ENCODE results near the gene XIRP2.

XIRP2 gene

GRCh38 chr2:166888180-166888579 is at the start of gene XIRP2:
Gene XIRP2 (plus strand): TSS chr2:166888480. CDS start chr2:166903483, 15,003 bp downstream.
- Mint-ChIP-seq H3K27ac (no peak within 1 kb of the TSS), H3K4me1 (ENCODE audit: low read depth) (no peaks in the 10 kb centered on the region), H3K36me3 (ENCODE audit: low read depth) (no peaks in the 10 kb centered on the region), H3K9me3 (no peaks in the 10 kb centered on the region), H3K27me3 (ENCODE audit: low read depth) (no peaks in the 10 kb centered on the region), H3K4me3 (no peak within 1 kb of the TSS)
- no peak for DNase-seq (ENCODE audit: low spot score)

DNA sequence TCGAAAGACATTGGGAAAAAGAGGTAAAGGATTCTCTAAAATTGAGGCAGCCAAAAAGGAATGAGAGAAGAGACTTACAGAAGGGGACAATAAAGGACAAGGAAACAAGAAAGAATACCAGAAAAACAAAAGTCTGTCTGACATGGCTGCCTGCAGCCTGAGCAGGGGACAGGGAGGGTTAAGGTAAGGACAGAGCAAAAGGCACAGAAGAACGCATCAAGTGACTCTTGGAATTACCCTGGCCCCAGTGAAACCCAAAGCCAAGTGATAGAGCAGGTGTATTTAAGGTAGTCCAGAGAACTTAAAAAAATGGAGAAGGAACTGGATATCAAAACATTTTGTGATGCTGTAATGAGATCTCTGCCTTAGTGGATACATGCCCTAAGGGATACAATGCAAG is 47.1 kb upstream of the XIRP2 start:
- Mint-ChIP-seq H3K36me3 (ENCODE audit: low read depth) (no peaks in the 10 kb centered on the region), H3K9me3 (no peaks in the 10 kb centered on the region), H3K4me1 (ENCODE audit: low read depth) (no peaks in the 10 kb centered on the region), H3K4me3 (no peak overlapping the region), H3K27me3 (ENCODE audit: low read depth) (no peaks in the 10 kb centered on the region), H3K27ac (no peak overlapping the region)
- DNase-seq (ENCODE audit: low spot score) = no peak

DNA sequence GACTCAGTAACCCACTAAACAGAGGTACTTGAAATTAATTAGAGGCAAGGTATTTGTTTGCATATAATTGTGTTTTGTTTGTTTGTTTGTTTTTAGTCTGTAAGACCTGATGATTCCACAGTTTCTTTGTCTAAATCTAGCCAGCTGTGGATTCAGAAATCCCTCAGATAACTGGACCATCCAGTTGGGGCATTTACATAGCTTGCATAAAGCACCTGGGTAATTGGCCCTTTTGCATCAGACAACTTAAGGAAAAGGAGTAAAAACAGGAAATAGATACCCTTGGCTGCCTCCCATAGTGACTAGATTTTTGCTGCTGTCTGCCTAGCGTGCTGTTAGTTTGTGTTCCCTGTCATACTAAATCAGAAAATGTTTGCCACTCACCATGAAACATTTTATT is 46.6 kb upstream of the XIRP2 start:
- Mint-ChIP-seq H3K9me3 (no peaks in the 10 kb centered on the region), H3K4me1 (ENCODE audit: low read depth) (no peaks in the 10 kb centered on the region), H3K36me3 (ENCODE audit: low read depth) (no peaks in the 10 kb centered on the region), H3K27me3 (ENCODE audit: low read depth) (no peaks in the 10 kb centered on the region), H3K27ac (no peak overlapping the region), H3K4me3 (no peak overlapping the region)
- no peak for DNase-seq (ENCODE audit: low spot score)

DNA sequence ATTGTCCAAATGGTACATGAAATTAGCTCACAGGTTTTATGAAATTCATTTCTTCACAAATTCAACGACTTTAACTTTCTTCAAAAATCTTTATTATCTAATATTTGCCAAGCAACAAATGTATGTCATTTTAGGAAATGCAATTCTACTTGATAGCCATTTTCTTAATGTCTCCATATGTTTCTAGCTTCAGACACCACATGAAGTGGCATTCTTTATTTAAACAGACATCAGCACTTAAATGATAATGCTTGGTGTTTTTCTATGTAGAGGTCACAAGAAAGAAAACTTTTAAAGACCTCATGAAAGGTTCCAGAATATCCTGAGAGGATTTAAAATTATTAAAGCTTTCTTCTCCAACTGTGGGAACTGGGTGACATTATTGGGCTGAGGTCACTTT is 44.2 kb upstream of the XIRP2 start:
- Mint-ChIP-seq H3K27me3 (ENCODE audit: low read depth) (no peaks in the 10 kb centered on the region), H3K27ac (no peak overlapping the region), H3K4me1 (ENCODE audit: low read depth) (no peaks in the 10 kb centered on the region), H3K9me3 (peaks cover 10% of the 10 kb centered on the region), H3K36me3 (ENCODE audit: low read depth) (no peaks in the 10 kb centered on the region), H3K4me3 (no peak overlapping the region)
- DNase-seq (ENCODE audit: low spot score) = no peak

DNA sequence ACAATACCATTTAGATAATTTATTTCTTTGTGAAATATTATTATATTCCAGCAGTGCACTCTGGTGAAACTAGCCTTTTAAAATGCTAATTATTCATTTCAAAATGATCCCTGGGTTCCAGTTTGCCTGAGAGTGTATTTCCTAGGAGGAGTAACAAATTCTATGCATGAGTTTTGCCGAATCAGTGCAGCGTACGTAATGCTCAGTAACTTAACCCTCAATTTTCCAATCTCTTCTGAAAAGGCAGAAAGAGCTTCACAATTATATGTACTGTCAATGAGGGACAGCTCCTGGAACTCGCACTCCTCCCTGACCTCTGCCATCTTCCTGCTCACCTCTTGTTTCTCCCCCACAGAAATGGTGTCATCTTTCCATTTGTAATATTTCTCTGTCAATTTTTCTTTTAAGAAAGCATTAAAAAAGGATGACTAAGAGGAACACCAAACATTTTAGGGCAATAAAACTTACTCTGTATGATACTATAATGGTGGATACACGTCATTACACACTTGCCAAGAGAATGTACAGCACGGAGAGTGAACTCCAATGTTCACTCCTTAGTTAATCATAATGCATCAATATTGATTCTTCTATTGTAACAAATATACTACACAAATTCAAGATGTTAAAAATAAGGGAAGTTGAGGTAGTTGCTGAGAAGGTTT is 25.7 kb upstream of the XIRP2 start:
- H3K27me3 Mint-ChIP-seq (ENCODE audit: low read depth) = no peaks in the 10 kb centered on the region
- no peaks in the 10 kb centered on the region for H3K36me3 Mint-ChIP-seq (ENCODE audit: low read depth)
- H3K27ac Mint-ChIP-seq = no peak overlapping the region
- H3K9me3 Mint-ChIP-seq = no peaks in the 10 kb centered on the region
- no peak overlapping the region for H3K4me3 Mint-ChIP-seq
- H3K4me1 Mint-ChIP-seq (ENCODE audit: low read depth) = no peaks in the 10 kb centered on the region
- no peak for DNase-seq (ENCODE audit: low spot score)

DNA sequence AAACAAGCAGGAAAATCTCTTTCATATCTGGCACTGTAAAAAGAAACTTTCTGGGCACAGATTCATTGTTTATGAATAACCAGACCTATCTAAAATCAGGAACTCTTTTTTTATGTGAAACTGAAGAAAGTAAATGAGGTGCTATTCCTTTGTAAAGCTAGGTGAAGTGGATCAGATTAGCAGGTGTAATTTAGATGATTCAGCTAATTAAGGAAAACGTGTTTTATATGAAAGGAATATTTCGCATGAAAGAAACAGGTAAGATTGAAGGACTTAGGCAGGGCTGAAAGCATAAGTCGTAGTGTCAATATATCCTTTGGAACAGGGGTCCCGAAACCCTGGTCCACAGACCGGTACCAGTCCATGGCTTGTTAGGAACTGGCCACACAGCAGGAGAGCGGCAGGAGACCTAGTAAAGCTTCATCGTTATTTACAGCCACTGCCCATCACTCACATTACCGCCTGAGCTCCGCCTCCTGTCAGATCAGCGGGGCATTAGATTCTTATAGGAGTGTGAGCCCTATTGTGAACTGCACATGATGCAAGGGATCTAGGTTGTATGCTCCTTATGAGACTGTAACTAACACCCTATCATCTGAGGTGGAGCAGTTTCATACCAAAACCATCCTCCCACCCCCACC is 20.3 kb upstream of the XIRP2 start:
- no peaks in the 10 kb centered on the region for H3K36me3 Mint-ChIP-seq (ENCODE audit: low read depth)
- H3K27me3 Mint-ChIP-seq (ENCODE audit: low read depth) = no peaks in the 10 kb centered on the region
- no peak overlapping the region for H3K27ac Mint-ChIP-seq
- H3K4me3 Mint-ChIP-seq = no peak overlapping the region
- DNase-seq (ENCODE audit: low spot score) = no peak
- H3K9me3 Mint-ChIP-seq = no peaks in the 10 kb centered on the region
- no peaks in the 10 kb centered on the region for H3K4me1 Mint-ChIP-seq (ENCODE audit: low read depth)

GRCh38 chr2:166870346-166870745 is 17.9 kb upstream of the XIRP2 start:
- Mint-ChIP-seq H3K36me3 (ENCODE audit: low read depth) (no peaks in the 10 kb centered on the region), H3K27ac (no peak overlapping the region), H3K27me3 (ENCODE audit: low read depth) (no peaks in the 10 kb centered on the region), H3K4me1 (ENCODE audit: low read depth) (no peaks in the 10 kb centered on the region), H3K9me3 (no peaks in the 10 kb centered on the region), H3K4me3 (no peak overlapping the region)
- DNase-seq (ENCODE audit: low spot score) = no peak

DNA sequence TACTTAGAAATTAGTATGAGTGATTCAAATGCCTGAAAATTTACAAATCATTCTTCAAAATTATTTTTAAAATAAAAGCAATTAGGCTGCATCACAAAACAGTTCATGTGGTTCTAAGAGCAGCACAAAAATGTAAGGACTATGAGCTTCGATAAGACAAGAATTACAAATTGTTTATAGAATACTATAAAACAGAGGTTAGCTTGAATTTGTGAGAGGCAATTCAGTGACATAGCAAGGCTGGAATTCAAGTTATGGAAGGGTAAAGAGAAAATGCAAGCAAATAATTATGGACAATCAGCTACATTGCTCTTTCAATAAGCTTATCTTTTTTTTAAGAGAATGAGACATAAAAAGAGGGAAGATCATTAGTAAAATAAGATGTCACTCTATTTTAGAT is 7.1 kb upstream of the XIRP2 start:
- no peak for DNase-seq (ENCODE audit: low spot score)
- H3K4me3 Mint-ChIP-seq = no peak overlapping the region
- no peaks in the 10 kb centered on the region for H3K27me3 Mint-ChIP-seq (ENCODE audit: low read depth)
- no peak overlapping the region for H3K27ac Mint-ChIP-seq
- no peaks in the 10 kb centered on the region for H3K4me1 Mint-ChIP-seq (ENCODE audit: low read depth)
- H3K36me3 Mint-ChIP-seq (ENCODE audit: low read depth) = no peaks in the 10 kb centered on the region
- no peaks in the 10 kb centered on the region for H3K9me3 Mint-ChIP-seq

- Mint-ChIP-seq H3K9me3 (no peaks in the 10 kb centered on the region), H3K36me3 (ENCODE audit: low read depth) (no peaks in the 10 kb centered on the region), H3K4me1 (ENCODE audit: low read depth) (no peaks in the 10 kb centered on the region), H3K4me3 (no peak overlapping the region), H3K27me3 (ENCODE audit: low read depth) (no peaks in the 10 kb centered on the region), H3K27ac (no peak overlapping the region)
- no peak for DNase-seq (ENCODE audit: low spot score)
These were observed 5.4 kb upstream of the XIRP2 start for GRCh38 chr2:166882851-166883250.

GRCh38 chr2:166891727-166892126 is 3.4 kb downstream of the XIRP2 start:
- no peaks in the 10 kb centered on the region for H3K4me1 Mint-ChIP-seq (ENCODE audit: low read depth)
- H3K4me3 Mint-ChIP-seq = no peak overlapping the region
- H3K27me3 Mint-ChIP-seq (ENCODE audit: low read depth) = no peaks in the 10 kb centered on the region
- no peaks in the 10 kb centered on the region for H3K9me3 Mint-ChIP-seq
- no peak for DNase-seq (ENCODE audit: low spot score)
- H3K36me3 Mint-ChIP-seq (ENCODE audit: low read depth) = no peaks in the 10 kb centered on the region
- H3K27ac Mint-ChIP-seq = no peak overlapping the region

DNA sequence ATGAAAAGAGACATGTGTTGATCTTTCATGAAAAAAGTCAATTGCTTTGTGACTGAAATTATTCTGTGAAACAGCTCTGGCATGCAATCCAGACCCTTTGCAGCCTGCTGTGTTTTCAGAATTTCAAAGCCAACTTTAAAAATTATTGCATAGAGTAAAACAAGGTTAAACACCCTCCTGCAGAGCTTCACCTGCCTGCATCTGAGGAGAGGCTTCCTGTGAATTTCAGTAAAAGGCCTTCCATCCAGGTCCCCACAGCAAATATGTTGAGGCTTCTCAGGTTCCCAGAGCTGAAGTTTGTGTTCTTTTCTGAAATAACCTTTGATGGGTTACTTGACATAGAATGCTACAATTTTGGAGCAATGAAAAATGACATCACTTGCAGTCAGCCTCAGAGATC is 4.1 kb downstream of the XIRP2 start:
- Mint-ChIP-seq H3K9me3 (no peaks in the 10 kb centered on the region), H3K27ac (no peak overlapping the region), H3K4me1 (ENCODE audit: low read depth) (no peaks in the 10 kb centered on the region), H3K36me3 (ENCODE audit: low read depth) (no peaks in the 10 kb centered on the region), H3K4me3 (no peak overlapping the region), H3K27me3 (ENCODE audit: low read depth) (no peaks in the 10 kb centered on the region)
- DNase-seq (ENCODE audit: low spot score) = no peak

- Mint-ChIP-seq H3K4me1 (ENCODE audit: low read depth) (no peaks in the 10 kb centered on the region), H3K27ac (no peak overlapping the region), H3K27me3 (ENCODE audit: low read depth) (no peaks in the 10 kb centered on the region), H3K9me3 (no peaks in the 10 kb centered on the region), H3K36me3 (ENCODE audit: low read depth) (no peaks in the 10 kb centered on the region), H3K4me3 (no peak overlapping the region)
- no peak for DNase-seq (ENCODE audit: low spot score)
These were observed 7.0 kb downstream of the XIRP2 start for GRCh38 chr2:166895243-166895642.

DNA sequence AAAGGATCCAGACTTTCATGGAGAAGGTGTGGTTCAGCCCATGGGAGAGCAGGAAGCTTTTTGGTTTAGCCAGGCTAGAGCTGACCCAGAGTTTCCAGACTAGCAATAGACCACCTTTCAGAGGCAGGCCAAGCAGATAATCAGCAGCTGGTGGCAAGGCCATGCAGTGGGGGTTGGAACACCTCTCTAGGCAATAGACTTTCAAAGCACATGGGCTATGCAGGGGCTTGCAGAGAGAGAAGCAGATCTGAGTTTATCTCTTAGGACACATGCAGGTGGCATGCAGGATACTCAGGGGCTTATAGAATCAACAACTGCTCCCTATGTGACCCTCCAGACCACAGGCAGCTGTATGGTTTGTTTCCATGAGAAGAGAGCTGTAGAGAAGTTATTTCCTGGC is 9.4 kb downstream of the XIRP2 start:
- no peaks in the 10 kb centered on the region for H3K4me1 Mint-ChIP-seq (ENCODE audit: low read depth)
- no peaks in the 10 kb centered on the region for H3K9me3 Mint-ChIP-seq

GRCh38 chr2:166899676-166900075 is 11.4 kb downstream of the XIRP2 start:
- no peaks in the 10 kb centered on the region for H3K36me3 Mint-ChIP-seq (ENCODE audit: low read depth)
- no peak overlapping the region for H3K4me3 Mint-ChIP-seq

More for the DNA sequence above, 9.4 kb downstream of the XIRP2 start:
- no peaks in the 10 kb centered on the region for H3K36me3 Mint-ChIP-seq (ENCODE audit: low read depth)
- H3K27ac Mint-ChIP-seq = no peak overlapping the region
- H3K4me3 Mint-ChIP-seq = no peak overlapping the region
- no peaks in the 10 kb centered on the region for H3K27me3 Mint-ChIP-seq (ENCODE audit: low read depth)
- no peak for DNase-seq (ENCODE audit: low spot score)

DNA sequence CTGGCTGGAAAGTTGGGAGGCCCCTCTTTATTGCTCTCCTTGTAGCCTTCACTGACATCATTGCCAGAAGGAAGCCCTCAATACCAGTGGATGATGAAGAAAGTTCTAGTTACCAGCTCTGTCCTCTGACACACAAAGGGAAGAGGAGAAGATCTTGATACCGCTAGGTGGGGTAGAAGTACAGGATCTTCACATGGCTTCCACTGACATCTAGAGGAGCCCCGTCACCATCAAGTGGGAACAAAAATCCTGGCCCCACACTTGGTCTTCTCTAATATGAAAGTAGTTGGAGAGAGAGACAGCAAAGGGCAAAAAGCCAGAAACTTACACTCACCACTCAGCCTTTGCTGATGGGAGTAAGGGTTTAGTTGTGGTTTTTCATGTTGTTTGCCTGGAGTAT is 12.4 kb downstream of the XIRP2 start:
- DNase-seq (ENCODE audit: low spot score) = no peak
- no peaks in the 10 kb centered on the region for H3K36me3 Mint-ChIP-seq (ENCODE audit: low read depth)
- no peak overlapping the region for H3K27ac Mint-ChIP-seq
- no peak overlapping the region for H3K4me3 Mint-ChIP-seq
- H3K9me3 Mint-ChIP-seq = no peaks in the 10 kb centered on the region
- H3K4me1 Mint-ChIP-seq (ENCODE audit: low read depth) = no peaks in the 10 kb centered on the region
- no peaks in the 10 kb centered on the region for H3K27me3 Mint-ChIP-seq (ENCODE audit: low read depth)

More at GRCh38 chr2:166899676-166900075, 11.4 kb downstream of the XIRP2 start:
- Mint-ChIP-seq H3K27ac (no peak overlapping the region), H3K4me1 (ENCODE audit: low read depth) (no peaks in the 10 kb centered on the region), H3K9me3 (no peaks in the 10 kb centered on the region), H3K27me3 (ENCODE audit: low read depth) (no peaks in the 10 kb centered on the region)
- DNase-seq (ENCODE audit: low spot score) = no peak

Data from T-helper 2 cell treated with Interferon-gamma antibody and Interleukin-4, amounts not matched to agents 5 μg/mL and 100 μg/mL, for 36 hours (primary cell).